SK-N-SH (cell line): ENCODE data around the gene LENG8.
"Not testable (repeated sequence)": the region's sequence is repeated elsewhere in the genome, so short reads cannot be mapped to it uniquely, and the experiment has no call there.

Source experiments
- POLR2AphosphoS5 ChIP-seq: IDR thresholded peaks from 2 replicates; pipeline ENCODE4 v1.6.1; 2012; ENCODE audit warnings: low read depth, low read length
- TF ChIP-seq, protein P1 (sequence below): fragments of 200-600 bp; sonication (generic); IDR thresholded peaks from 2 replicates; pipeline ENCODE4 v1.6.1; 2017; ENCODE audit warnings: antibody characterized with exemption, mild to moderate bottlenecking, moderate library complexity

DNA sequence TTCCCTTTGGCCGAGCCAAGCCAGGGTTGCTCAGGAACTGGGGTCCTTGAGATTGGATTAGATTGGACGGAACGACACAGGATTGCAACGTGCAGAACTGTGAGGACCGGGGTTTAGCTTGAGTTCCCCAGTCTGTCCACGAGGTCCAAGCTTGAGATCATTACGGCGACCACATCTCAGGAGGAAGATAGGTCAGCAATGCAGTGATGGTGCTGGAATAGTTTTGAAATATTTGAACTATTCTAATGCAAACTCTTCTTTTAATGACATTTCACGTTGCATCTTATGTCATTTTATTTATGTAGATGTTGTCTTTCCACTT is 49.4 kb downstream of the LENG8 start:
- not testable (repeated sequence) for TF ChIP-seq POLR2AphosphoS5
- TF ChIP-seq, protein P1, sequence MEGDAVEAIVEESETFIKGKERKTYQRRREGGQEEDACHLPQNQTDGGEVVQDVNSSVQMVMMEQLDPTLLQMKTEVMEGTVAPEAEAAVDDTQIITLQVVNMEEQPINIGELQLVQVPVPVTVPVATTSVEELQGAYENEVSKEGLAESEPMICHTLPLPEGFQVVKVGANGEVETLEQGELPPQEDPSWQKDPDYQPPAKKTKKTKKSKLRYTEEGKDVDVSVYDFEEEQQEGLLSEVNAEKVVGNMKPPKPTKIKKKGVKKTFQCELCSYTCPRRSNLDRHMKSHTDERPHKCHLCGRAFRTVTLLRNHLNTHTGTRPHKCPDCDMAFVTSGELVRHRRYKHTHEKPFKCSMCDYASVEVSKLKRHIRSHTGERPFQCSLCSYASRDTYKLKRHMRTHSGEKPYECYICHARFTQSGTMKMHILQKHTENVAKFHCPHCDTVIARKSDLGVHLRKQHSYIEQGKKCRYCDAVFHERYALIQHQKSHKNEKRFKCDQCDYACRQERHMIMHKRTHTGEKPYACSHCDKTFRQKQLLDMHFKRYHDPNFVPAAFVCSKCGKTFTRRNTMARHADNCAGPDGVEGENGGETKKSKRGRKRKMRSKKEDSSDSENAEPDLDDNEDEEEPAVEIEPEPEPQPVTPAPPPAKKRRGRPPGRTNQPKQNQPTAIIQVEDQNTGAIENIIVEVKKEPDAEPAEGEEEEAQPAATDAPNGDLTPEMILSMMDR, result not testable (repeated sequence)
